HepG2 (cell line): ENCODE results near the gene TXNRD3. TPM values are rescaled to one million over a fixed set of nuclear protein-coding genes. Genes with fewer than 3 reads are reported as not detected.

Experiments
- ATF7 ChIP-seq, 2 experiments: fragments of 450-650 bp in 1 of 2; sonication (generic) in 1 of 2; formaldehyde crosslinking in 1 of 2; IDR thresholded peaks; 2 replicates each; pipeline versions ENCODE4 v1.4.0 to v1.6.1; 2016 to 2020; ENCODE audit warnings: antibody characterized with exemption in 1 of 2, mild to moderate bottlenecking in 1 of 2, missing genetic modification reagents in 1 of 2
- DMAP1 ChIP-seq: IDR thresholded peaks from 2 replicates; pipeline ENCODE4 v1.6.1; 2016
- ELF3 ChIP-seq: IDR thresholded peaks from 2 replicates; pipeline ENCODE4 v1.6.1; 2016; ENCODE audit warnings: missing genetic modification reagents, missing compliant biosample characterization
- MXI1 ChIP-seq: IDR thresholded peaks from 3 replicates; pipeline ENCODE4 v1.6.1; 2012; ENCODE audit warnings: low read depth, low read length, inconsistent platforms, borderline replicate concordance
- POLR2G ChIP-seq: fragments of 200-400 bp; formaldehyde crosslinking; IDR thresholded peaks from 2 replicates; pipeline ENCODE4 v1.6.1; 2018; ENCODE audit warnings: mild to moderate bottlenecking, low read depth, low read length, moderate library complexity
- SIX1 ChIP-seq: sonication (generic); formaldehyde crosslinking; IDR thresholded peaks from 2 replicates; pipeline ENCODE4 v1.4.0; 2020; ENCODE audit warnings: missing genetic modification reagents, borderline replicate concordance
- YEATS4 ChIP-seq: sonication (generic); formaldehyde crosslinking; IDR thresholded peaks from 2 replicates; pipeline ENCODE4 v1.4.0; 2020; ENCODE audit warnings: missing genetic modification reagents, borderline replicate concordance
- ZFX ChIP-seq: sonication (generic); formaldehyde crosslinking; IDR thresholded peaks from 2 replicates; pipeline ENCODE4 v1.4.0; 2020; ENCODE audit warnings: mild to moderate bottlenecking, low read depth, missing genetic modification reagents, moderate library complexity
- ZNF570 ChIP-seq: sonication (generic); formaldehyde crosslinking; IDR thresholded peaks from 2 replicates; pipeline ENCODE4 v1.4.0; 2020; ENCODE audit warnings: mild to moderate bottlenecking, missing genetic modification reagents, borderline replicate concordance
- ZNF773 ChIP-seq: sonication (generic); formaldehyde crosslinking; IDR thresholded peaks from 2 replicates; pipeline ENCODE4 v1.4.0; 2020; ENCODE audit warnings: missing genetic modification reagents, borderline replicate concordance
- polyA plus RNA-seq, 8 experiments: library from polyadenylated mRNA; depleted of rRNA in 3 of 8; stranded (reverse) in 7 of 8; unstranded in 1 of 8; fragments of >200 nt; fragmentation: Illumina TruSeq in 4 of 8; extraction: Trizol in 4 of 8; gene quantifications; 2 replicates each; pipeline versions ENCODE4 v1.2.1 to v1.2.3, GENCODE V29; 2011 to 2016; ENCODE audit warnings: low read depth in 4 of 8, missing spikeins in 1 of 8, mixed read lengths in 1 of 8; ENCODE audit not compliant: insufficient read depth in 1 of 8
- total RNA-seq, 5 experiments: library from RNA; depleted of rRNA; stranded (reverse); fragments of >200 nt; fragmentation: Illumina TruSeq; extraction: Trizol; gene quantifications; 2 replicates each; pipeline ENCODE4 v1.2.3, GENCODE V29; 2016; ENCODE audit warnings: low read depth in 1 of 5
- TF ChIP-seq, protein P1 (sequence below): sonication (generic); formaldehyde crosslinking; IDR thresholded peaks from 2 replicates; pipeline ENCODE4 v1.4.0; 2020; ENCODE audit warnings: mild to moderate bottlenecking, missing genetic modification reagents, borderline replicate concordance
- TF ChIP-seq, protein P2 (sequence below): sonication (generic); formaldehyde crosslinking; IDR thresholded peaks from 2 replicates; pipeline ENCODE4 v1.4.0; 2020; ENCODE audit warnings: missing genetic modification reagents
- TF ChIP-seq, protein P3 (sequence below): sonication (generic); formaldehyde crosslinking; IDR thresholded peaks from 2 replicates; pipeline ENCODE4 v1.5.1; 2020; ENCODE audit warnings: missing genetic modification reagents, mild to moderate bottlenecking, borderline replicate concordance
- TF ChIP-seq, protein P4 (sequence below): sonication (generic); formaldehyde crosslinking; IDR thresholded peaks from 2 replicates; pipeline ENCODE4 v1.4.0; 2020; ENCODE audit warnings: missing genetic modification reagents, borderline replicate concordance

TXNRD3 gene
- total and polyA plus RNA-seq, 2 of the 13 experiments (the other 11 are each of a cell fraction or from before 2014, with no cell fraction given), result 4.8 to 20.7 TPM

DNA sequence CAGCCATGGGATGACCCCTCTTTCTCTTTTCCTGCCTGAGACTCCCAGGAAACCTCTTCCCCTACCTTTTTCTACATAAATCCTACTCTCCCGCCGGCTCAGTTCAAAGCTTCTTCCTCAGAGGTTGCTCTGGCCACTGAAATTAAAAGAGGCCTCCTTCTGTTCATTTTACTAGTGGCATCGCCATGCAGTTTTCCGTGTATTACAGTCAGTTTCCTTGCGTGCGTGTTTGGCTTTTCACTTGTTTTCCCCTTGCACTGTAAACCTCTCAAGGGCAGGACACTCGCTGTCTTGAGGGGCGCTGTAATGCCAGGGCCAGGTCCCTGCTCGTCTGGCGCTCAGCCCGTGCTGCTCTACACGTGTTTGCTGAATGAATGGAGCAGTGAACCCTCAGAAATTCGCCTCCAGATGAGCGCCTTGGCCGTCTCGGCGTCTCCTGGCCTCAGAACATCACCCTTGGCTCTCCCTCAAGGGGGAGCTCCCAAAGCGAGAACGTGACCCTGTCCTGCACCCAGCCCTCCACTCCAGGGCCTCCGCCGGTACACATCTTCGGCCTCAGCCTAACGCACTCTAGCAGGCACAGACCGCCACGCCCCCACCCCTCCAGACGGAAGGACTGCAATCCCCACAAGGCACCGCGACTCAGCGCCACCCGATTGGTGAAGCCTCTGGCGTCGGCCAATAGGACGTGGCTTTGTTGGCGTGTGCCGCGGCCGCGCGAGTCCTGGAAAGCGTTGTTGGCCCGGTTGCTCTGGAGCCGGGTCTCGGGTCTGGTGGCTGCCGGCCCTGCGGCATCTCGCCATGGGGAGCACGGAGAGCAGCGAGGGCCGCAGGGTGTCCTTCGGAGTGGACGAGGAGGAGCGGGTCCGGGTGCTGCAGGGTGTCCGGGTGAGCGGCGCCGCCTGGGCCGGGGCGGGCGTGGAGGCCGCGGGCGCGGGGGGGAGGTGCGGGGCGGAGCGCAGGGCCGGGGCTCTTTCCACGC, 48.9 kb upstream of the TXNRD3 start, which contains the start of gene CHCHD6 (continued):
- TF ChIP-seq, protein P1, sequence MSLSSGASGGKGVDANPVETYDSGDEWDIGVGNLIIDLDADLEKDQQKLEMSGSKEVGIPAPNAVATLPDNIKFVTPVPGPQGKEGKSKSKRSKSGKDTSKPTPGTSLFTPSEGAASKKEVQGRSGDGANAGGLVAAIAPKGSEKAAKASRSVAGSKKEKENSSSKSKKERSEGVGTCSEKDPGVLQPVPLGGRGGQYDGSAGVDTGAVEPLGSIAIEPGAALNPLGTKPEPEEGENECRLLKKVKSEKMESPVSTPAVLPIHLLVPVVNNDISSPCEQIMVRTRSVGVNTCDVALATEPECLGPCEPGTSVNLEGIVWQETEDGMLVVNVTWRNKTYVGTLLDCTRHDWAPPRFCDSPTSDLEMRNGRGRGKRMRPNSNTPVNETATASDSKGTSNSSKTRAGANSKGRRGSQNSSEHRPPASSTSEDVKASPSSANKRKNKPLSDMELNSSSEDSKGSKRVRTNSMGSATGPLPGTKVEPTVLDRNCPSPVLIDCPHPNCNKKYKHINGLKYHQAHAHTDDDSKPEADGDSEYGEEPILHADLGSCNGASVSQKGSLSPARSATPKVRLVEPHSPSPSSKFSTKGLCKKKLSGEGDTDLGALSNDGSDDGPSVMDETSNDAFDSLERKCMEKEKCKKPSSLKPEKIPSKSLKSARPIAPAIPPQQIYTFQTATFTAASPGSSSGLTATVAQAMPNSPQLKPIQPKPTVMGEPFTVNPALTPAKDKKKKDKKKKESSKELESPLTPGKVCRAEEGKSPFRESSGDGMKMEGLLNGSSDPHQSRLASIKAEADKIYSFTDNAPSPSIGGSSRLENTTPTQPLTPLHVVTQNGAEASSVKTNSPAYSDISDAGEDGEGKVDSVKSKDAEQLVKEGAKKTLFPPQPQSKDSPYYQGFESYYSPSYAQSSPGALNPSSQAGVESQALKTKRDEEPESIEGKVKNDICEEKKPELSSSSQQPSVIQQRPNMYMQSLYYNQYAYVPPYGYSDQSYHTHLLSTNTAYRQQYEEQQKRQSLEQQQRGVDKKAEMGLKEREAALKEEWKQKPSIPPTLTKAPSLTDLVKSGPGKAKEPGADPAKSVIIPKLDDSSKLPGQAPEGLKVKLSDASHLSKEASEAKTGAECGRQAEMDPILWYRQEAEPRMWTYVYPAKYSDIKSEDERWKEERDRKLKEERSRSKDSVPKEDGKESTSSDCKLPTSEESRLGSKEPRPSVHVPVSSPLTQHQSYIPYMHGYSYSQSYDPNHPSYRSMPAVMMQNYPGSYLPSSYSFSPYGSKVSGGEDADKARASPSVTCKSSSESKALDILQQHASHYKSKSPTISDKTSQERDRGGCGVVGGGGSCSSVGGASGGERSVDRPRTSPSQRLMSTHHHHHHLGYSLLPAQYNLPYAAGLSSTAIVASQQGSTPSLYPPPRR (CRISPR knock-in tag), result no peak; the same call in 1 of the 2 replicates
- TF ChIP-seq ELF3 (peak; percentile 48; the same call in 1 of the 2 replicates), DMAP1 (peak; percentile 92), ATF7 (IDR thresholded peaks at IDR 0.05) (no peak), ATF7 (CRISPR knock-in tag; IDR thresholded peaks at IDR 0.05) (no peak), MXI1 (peak; percentile 85; the same call in 2 of the 3 replicates), YEATS4 (no peak; the same call in 1 of the 2 replicates), ZFX (CRISPR knock-in tag) (peak; percentile 98), POLR2G (peak; percentile 52), SIX1 (CRISPR knock-in tag) (no peak), ZNF570 (CRISPR knock-in tag) (no peak), ZNF773 (no peak)
- TF ChIP-seq, protein P2, sequence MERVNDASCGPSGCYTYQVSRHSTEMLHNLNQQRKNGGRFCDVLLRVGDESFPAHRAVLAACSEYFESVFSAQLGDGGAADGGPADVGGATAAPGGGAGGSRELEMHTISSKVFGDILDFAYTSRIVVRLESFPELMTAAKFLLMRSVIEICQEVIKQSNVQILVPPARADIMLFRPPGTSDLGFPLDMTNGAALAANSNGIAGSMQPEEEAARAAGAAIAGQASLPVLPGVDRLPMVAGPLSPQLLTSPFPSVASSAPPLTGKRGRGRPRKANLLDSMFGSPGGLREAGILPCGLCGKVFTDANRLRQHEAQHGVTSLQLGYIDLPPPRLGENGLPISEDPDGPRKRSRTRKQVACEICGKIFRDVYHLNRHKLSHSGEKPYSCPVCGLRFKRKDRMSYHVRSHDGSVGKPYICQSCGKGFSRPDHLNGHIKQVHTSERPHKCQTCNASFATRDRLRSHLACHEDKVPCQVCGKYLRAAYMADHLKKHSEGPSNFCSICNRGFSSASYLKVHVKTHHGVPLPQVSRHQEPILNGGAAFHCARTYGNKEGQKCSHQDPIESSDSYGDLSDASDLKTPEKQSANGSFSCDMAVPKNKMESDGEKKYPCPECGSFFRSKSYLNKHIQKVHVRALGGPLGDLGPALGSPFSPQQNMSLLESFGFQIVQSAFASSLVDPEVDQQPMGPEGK (CRISPR knock-in tag), result peak; percentile 59
- TF ChIP-seq, protein P3, sequence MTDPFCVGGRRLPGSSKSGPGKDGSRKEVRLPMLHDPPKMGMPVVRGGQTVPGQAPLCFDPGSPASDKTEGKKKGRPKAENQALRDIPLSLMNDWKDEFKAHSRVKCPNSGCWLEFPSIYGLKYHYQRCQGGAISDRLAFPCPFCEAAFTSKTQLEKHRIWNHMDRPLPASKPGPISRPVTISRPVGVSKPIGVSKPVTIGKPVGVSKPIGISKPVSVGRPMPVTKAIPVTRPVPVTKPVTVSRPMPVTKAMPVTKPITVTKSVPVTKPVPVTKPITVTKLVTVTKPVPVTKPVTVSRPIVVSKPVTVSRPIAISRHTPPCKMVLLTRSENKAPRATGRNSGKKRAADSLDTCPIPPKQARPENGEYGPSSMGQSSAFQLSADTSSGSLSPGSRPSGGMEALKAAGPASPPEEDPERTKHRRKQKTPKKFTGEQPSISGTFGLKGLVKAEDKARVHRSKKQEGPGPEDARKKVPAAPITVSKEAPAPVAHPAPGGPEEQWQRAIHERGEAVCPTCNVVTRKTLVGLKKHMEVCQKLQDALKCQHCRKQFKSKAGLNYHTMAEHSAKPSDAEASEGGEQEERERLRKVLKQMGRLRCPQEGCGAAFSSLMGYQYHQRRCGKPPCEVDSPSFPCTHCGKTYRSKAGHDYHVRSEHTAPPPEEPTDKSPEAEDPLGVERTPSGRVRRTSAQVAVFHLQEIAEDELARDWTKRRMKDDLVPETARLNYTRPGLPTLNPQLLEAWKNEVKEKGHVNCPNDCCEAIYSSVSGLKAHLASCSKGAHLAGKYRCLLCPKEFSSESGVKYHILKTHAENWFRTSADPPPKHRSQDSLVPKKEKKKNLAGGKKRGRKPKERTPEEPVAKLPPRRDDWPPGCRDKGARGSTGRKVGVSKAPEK (CRISPR knock-in tag), result no peak
- TF ChIP-seq, protein P4, sequence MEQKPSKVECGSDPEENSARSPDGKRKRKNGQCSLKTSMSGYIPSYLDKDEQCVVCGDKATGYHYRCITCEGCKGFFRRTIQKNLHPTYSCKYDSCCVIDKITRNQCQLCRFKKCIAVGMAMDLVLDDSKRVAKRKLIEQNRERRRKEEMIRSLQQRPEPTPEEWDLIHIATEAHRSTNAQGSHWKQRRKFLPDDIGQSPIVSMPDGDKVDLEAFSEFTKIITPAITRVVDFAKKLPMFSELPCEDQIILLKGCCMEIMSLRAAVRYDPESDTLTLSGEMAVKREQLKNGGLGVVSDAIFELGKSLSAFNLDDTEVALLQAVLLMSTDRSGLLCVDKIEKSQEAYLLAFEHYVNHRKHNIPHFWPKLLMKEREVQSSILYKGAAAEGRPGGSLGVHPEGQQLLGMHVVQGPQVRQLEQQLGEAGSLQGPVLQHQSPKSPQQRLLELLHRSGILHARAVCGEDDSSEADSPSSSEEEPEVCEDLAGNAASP (CRISPR knock-in tag), result peak; percentile 47; the same call in 1 of the 2 replicates
